Esophagus muscularis mucosa (tissue), 3 donors: Measurements from ENCODE around the gene C15orf62.

Experiments
- EP300 ChIP-seq: sonication (generic); formaldehyde crosslinking; IDR thresholded peaks from one replicate; pipeline ENCODE4 v1.6.1; 2017; ENCODE audit warnings: antibody characterized with exemption
- TF ChIP-seq, protein P1 (sequence below), 3 experiments: fragments of 200-600 bp in 2 of 3; fragments of 450-650 bp in 1 of 3; sonication (generic) in 2 of 3; IDR thresholded peaks; one replicate each; pipeline ENCODE4 v1.5.1; 2017 to 2019; ENCODE audit warnings: antibody characterized with exemption in 3 of 3, mild to moderate bottlenecking in 2 of 3, moderate library complexity in 1 of 3

DNA sequence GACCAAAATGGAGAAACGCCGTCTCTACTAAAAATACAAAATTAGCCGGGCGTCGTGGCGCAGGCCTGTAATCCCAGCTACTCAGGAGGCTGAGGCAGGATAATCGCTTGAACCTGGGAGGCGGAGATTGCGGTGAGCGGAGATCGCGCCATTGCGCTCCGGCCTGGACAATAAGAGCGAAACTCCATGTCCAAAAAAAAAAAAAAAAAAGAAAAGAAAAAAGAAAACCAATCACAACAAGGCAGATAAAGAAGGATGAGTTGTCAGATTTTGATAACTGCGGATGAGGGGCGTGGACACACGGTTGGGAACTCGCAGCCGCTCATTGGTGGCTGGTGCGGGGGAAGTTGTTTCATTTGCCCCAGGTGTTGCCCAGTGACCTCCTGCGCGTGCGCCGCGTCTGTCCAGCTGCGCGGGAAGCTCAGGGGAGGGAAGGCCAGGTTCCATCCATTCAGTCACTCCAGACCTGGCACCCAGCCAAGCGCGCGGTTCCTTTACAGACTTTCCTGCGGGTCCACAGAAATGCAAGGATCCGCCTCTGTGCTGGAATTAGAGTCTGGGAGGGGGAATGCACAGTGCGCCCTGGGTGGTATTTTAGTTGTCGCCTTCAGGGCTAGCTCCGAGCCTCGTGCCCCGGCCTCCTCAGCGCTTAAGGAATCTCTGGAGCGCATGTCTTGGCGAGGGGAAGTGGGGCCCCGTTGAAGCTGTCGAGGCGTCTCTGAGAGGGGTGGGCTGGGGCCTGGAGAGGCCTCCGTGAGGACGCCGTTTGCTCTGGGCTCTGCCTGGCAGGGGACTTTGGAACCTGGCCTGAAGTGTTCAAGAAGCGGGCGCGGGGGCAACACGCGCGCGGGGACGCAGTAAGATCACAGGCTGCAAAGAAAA is 6.6 kb upstream of the C15orf62 start:
- TF ChIP-seq EP300, result no peak
- TF ChIP-seq, protein P1, sequence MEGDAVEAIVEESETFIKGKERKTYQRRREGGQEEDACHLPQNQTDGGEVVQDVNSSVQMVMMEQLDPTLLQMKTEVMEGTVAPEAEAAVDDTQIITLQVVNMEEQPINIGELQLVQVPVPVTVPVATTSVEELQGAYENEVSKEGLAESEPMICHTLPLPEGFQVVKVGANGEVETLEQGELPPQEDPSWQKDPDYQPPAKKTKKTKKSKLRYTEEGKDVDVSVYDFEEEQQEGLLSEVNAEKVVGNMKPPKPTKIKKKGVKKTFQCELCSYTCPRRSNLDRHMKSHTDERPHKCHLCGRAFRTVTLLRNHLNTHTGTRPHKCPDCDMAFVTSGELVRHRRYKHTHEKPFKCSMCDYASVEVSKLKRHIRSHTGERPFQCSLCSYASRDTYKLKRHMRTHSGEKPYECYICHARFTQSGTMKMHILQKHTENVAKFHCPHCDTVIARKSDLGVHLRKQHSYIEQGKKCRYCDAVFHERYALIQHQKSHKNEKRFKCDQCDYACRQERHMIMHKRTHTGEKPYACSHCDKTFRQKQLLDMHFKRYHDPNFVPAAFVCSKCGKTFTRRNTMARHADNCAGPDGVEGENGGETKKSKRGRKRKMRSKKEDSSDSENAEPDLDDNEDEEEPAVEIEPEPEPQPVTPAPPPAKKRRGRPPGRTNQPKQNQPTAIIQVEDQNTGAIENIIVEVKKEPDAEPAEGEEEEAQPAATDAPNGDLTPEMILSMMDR (IDR thresholded peaks at IDR 0.05), result no peak
